Measurements from ENCODE around the gene CLDND2.

Gene CLDND2

GRCh38 chr19:51415187-51415586 lies 46.4 kb upstream of the CLDND2 start:
- ChIA-PET POLR2A (no interaction called here), CTCF (interaction anchor here (0.6 to 1.0 kb wide), 2 partner anchors 25 to 76 kb away, joined by 3 read pairs; no protein-coding TSS in a partner anchor)
- Histone ChIP-seq H3K36me3 (ENCODE audit: control insufficient read depth in 2 of 2, insufficient read depth in 1 of 2, low read length in 2 of 2) (no peaks in the 10 kb centered on the region), H3K4me3 (ENCODE audit: low read depth, low read length) (no peak overlapping the region), H3K4me1 (ENCODE audit: control insufficient read depth, insufficient read depth, low read length) (no peaks in the 10 kb centered on the region), H3K9me3 (ENCODE audit: control insufficient read depth, insufficient read depth, low read depth, low read length) (no peaks in the 10 kb centered on the region), H3K27ac (ENCODE audit: extremely low read depth, low read depth, low read length) (no peak overlapping the region)
- no peak for TF ChIP-seq ZNF639 (tag by site-specific recombination; IDR thresholded peaks at IDR 0.05)
- no peak for TF ChIP-seq ZNF549 (tag by site-specific recombination; IDR thresholded peaks at IDR 0.05)
- TF ChIP-seq ZNF76 (tag by site-specific recombination; IDR thresholded peaks at IDR 0.05; ENCODE audit: borderline replicate concordance, low read depth), result no peak
- TF ChIP-seq ZNF221 (tag by site-specific recombination; IDR thresholded peaks at IDR 0.05; ENCODE audit: borderline replicate concordance), result no peak
- TF ChIP-seq ZNF777 (tag by site-specific recombination; IDR thresholded peaks at IDR 0.05; ENCODE audit: borderline replicate concordance), result no peak
- TF ChIP-seq ZNF280C (tag by site-specific recombination; IDR thresholded peaks at IDR 0.05), result no peak
- TF ChIP-seq PRDM10 (tag by site-specific recombination; IDR thresholded peaks at IDR 0.05), result no peak

GRCh38 chr19:51410950-51411748 lies 42.3 kb upstream of the CLDND2 start:
- no peaks in the 10 kb centered on the region for H3K9me3 ChIP-seq (ENCODE audit: control insufficient read depth, insufficient read depth, low read depth, low read length)
- CTCF ChIA-PET, result interaction anchor here (0.6 to 1.5 kb wide), 5 partner anchors 10 to 249 kb away, joined by 3 to 6 read pairs (median 3); no protein-coding TSS in a partner anchor
- H3K36me3 ChIP-seq (ENCODE audit: control insufficient read depth in 2 of 2, insufficient read depth in 1 of 2, low read length in 2 of 2), result no peaks in the 10 kb centered on the region
- no peak for TF ChIP-seq ZNF10 (tag by site-specific recombination; IDR thresholded peaks at IDR 0.05)
- TF ChIP-seq ZNF596 (tag by site-specific recombination; IDR thresholded peaks at IDR 0.05), result peak; percentile 69
- no peak overlapping the region for H3K27ac ChIP-seq (ENCODE audit: extremely low read depth, low read depth, low read length)
- POLR2A ChIA-PET, result no interaction called here
- no peak overlapping the region for H3K4me3 ChIP-seq (ENCODE audit: low read depth, low read length)
- H3K4me1 ChIP-seq (ENCODE audit: control insufficient read depth, insufficient read depth, low read length), result no peaks in the 10 kb centered on the region

GRCh38 chr19:51407511-51408131 lies 38.8 kb upstream of the CLDND2 start:
- no peaks in the 10 kb centered on the region for H3K9me3 ChIP-seq (ENCODE audit: control insufficient read depth, insufficient read depth, low read depth, low read length)
- ChIA-PET POLR2A (interaction anchor here (0.7 kb wide), 1 partner anchor 14 kb away, joined by 3 read pairs; no protein-coding TSS in a partner anchor), CTCF (interaction anchor here (0.7 to 2.8 kb wide), 18 partner anchors 9 to 634 kb away, joined by 3 to 22 read pairs (median 6); partner anchors contain the start of genes SIGLEC10 and VSIG10L)
- no peaks in the 10 kb centered on the region for H3K4me1 ChIP-seq (ENCODE audit: control insufficient read depth, insufficient read depth, low read length)
- no peaks in the 10 kb centered on the region for H3K36me3 ChIP-seq (ENCODE audit: control insufficient read depth in 2 of 2, insufficient read depth in 1 of 2, low read length in 2 of 2)
- H3K27ac ChIP-seq (ENCODE audit: extremely low read depth, low read depth, low read length), result no peak overlapping the region
- no peak overlapping the region for H3K4me3 ChIP-seq (ENCODE audit: low read depth, low read length)
- TF ChIP-seq ZNF10 (tag by site-specific recombination; IDR thresholded peaks at IDR 0.05) (no peak), TCF7L2 (IDR thresholded peaks at IDR 0.05; ENCODE audit: borderline replicate concordance, low read depth, low read length) (no peak), INSM2 (tag by site-specific recombination; IDR thresholded peaks at IDR 0.05) (no peak), ZNF623 (tag by site-specific recombination; IDR thresholded peaks at IDR 0.05) (no peak), ZNF2 (tag by site-specific recombination; IDR thresholded peaks at IDR 0.05) (no peak), PRDM10 (tag by site-specific recombination; IDR thresholded peaks at IDR 0.05) (peak; percentile 43; the same call in 1 of the 2 replicates)
